Breast epithelium (tissue), 3 donors: ENCODE results near the gene CCND1.

Experiments
- POLR2A ChIP-seq: fragments of 450-650 bp; IDR thresholded peaks from one replicate; pipeline ENCODE4 v1.6.1; 2016; ENCODE audit warnings: antibody characterized with exemption, mild to moderate bottlenecking, moderate library complexity
- POLR2AphosphoS5 ChIP-seq, 3 donors: sonication (generic); formaldehyde crosslinking; IDR thresholded peaks; one replicate each; pipeline ENCODE4 v1.6.1; 2017; ENCODE audit warnings: antibody characterized with exemption in 3 of 3
- TF ChIP-seq, protein P1 (sequence below), 3 donors: fragments of 450-650 bp; IDR thresholded peaks; one replicate each; pipeline ENCODE4 v1.5.1; 2016 to 2017; ENCODE audit warnings: antibody characterized with exemption in 3 of 3, mild to moderate bottlenecking in 3 of 3, moderate library complexity in 3 of 3

DNA sequence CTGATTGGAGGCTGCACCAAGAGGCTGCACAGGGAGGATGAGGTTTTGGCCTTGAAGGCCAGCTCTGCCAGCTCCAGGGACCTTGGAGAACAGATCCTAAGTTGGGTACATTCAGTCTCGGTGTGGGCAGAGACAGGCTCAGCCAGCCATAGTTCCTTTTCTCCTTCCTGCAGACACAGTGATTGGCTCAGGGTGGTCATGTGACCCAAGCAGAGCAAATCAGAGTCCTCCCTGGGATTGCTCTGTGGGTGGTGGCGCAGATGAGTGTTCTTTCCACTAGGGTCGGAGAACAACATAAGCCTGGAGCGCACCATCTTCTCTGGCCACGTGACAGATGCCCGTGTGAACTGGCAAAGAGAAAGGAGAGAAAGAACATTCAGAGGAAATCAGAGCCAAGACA lies 47.1 kb upstream of the CCND1 start:
- TF ChIP-seq, protein P1, sequence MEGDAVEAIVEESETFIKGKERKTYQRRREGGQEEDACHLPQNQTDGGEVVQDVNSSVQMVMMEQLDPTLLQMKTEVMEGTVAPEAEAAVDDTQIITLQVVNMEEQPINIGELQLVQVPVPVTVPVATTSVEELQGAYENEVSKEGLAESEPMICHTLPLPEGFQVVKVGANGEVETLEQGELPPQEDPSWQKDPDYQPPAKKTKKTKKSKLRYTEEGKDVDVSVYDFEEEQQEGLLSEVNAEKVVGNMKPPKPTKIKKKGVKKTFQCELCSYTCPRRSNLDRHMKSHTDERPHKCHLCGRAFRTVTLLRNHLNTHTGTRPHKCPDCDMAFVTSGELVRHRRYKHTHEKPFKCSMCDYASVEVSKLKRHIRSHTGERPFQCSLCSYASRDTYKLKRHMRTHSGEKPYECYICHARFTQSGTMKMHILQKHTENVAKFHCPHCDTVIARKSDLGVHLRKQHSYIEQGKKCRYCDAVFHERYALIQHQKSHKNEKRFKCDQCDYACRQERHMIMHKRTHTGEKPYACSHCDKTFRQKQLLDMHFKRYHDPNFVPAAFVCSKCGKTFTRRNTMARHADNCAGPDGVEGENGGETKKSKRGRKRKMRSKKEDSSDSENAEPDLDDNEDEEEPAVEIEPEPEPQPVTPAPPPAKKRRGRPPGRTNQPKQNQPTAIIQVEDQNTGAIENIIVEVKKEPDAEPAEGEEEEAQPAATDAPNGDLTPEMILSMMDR (IDR thresholded peaks at IDR 0.05): no peak
- TF ChIP-seq POLR2A (no peak), POLR2AphosphoS5 (IDR thresholded peaks at IDR 0.05) (no peak)
